ENCODE data around the gene PIGO.

The PIGO gene

DNA sequence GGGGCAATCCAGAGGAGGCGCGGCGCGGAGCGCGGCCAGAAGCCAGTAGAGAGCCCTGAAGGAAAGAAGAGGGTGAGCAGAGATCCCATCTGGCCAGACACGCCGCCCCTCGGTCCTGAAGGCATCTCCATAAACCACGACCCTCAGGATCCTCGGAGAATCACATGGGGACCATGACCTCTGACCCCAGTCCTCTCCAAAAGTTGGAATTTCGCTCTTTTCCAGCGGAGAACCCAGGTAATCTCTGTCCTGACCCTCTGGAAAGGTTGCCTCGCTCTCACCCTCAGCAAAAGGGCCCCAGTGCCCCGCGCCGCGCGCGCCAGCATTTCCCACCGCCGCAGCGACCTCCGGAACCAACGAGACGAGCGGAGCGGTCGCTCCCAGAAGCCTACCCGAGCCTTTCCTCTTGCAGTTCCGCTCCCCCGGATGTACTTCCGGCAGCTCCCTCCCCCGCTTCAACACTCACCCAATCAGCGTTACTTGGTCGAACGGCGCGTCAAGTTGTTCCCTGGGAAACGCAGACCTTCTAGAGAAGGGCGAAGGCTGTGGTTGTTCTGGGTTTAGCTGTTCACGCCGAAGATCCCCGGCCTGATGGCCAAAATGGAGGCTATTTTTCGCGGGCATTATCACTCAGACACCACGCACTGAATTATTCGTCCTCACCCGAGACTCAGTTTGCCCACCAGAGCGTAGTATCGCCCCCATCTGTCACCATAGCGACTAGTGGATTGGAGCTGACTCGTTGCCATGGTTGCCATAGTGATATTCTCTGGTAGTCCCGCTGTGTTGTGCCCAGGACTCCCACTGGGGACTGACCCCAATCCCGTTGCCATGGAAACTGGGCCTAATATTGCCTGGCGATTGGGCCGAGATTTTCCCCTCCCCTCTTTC lies 6.6 kb upstream of the PIGO start, which contains the start of gene STOML2:
TSS of gene STOML2 (minus strand) at position 363 of the 891 bp plus-strand sequence. CDS start at position 326, 37 bp downstream.
- in situ Hi-C loops (cut with MboI; ENCODE audit: low pct_unique_long_range_greater_than_20kb, low sequenced_read_pairs, unreplicated experiment), result no loop called here
- DNase-seq (ENCODE audit: low spot score), result peak; percentile 96
- TF ChIP-seq, protein P1, sequence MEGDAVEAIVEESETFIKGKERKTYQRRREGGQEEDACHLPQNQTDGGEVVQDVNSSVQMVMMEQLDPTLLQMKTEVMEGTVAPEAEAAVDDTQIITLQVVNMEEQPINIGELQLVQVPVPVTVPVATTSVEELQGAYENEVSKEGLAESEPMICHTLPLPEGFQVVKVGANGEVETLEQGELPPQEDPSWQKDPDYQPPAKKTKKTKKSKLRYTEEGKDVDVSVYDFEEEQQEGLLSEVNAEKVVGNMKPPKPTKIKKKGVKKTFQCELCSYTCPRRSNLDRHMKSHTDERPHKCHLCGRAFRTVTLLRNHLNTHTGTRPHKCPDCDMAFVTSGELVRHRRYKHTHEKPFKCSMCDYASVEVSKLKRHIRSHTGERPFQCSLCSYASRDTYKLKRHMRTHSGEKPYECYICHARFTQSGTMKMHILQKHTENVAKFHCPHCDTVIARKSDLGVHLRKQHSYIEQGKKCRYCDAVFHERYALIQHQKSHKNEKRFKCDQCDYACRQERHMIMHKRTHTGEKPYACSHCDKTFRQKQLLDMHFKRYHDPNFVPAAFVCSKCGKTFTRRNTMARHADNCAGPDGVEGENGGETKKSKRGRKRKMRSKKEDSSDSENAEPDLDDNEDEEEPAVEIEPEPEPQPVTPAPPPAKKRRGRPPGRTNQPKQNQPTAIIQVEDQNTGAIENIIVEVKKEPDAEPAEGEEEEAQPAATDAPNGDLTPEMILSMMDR (IDR thresholded peaks at IDR 0.05; ENCODE audit: extremely low read depth, insufficient read depth, missing control alignments), result no peak

DNA sequence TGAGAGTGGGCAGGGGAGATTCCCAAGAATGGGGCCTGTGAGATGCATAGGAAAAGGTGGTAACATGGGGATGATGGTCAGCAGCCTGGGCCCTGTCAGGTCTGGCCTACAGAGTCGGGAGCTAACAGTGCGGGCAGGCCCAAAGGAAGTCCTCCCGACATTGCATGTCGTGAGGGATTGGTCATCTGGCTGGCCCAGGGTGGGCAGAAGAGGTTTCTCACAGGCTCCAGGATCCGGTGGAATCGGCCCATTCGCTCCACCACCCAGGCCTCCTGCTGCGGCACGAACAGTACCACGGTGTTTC lies 6.0 kb upstream of the PIGO start:
- no peak for DNase-seq (ENCODE audit: low spot score)
- in situ Hi-C loops (cut with MboI; ENCODE audit: low pct_unique_long_range_greater_than_20kb, low sequenced_read_pairs, unreplicated experiment), result no loop called here
- TF ChIP-seq, protein P1 (IDR thresholded peaks at IDR 0.05; ENCODE audit: extremely low read depth, insufficient read depth, missing control alignments), result no peak

DNA sequence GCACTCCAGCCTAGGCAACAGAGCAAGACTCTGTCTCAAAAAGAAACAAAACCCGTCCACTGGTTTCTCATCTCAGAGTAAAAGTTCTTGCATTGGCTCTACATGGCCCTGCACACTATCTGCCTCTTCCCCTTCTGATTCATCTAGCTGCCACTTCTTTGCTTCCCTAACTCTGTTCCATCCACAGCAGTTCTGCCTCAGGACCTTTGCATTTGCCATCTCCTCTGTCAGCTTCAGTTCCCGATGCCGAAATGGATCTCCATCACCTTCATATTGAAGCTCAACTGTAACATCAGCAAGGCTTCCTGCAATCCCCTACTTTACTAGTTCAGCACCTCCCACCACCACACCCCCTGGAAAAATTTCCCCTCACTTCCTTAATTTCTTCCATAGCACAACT lies 1.2 kb upstream of the PIGO start:
- in situ Hi-C loops (cut with MboI; ENCODE audit: low pct_unique_long_range_greater_than_20kb, low sequenced_read_pairs, unreplicated experiment), result no loop called here

DNA sequence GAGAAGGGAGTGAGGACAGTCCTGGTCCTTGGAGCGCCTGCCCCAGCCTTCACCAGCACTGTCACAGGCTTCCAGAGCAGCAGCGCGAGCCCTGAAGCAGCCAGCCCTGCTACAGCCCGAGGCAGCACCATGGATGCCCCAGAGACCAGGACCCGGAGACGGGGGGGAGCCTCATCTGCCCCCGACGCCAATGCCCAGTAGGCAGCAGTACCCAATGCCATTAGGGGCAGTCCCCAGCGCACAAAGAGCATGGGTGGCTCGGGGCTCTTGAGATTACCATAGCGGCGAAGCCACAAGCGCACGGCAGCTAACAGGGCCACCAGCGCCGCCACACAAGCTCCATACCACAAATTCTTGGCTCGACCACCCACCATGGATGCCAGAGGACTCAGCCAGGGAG lies 4.9 kb downstream of the PIGO start:
- DNase-seq (ENCODE audit: low spot score), result no peak
- in situ Hi-C loops (cut with MboI; ENCODE audit: low pct_unique_long_range_greater_than_20kb, low sequenced_read_pairs, unreplicated experiment), result no loop called here
- TF ChIP-seq, protein P1 (IDR thresholded peaks at IDR 0.05; ENCODE audit: extremely low read depth, insufficient read depth, missing control alignments), result no peak

More for the DNA sequence above, 1.2 kb upstream of the PIGO start:
- no peak for DNase-seq (ENCODE audit: low spot score)
- TF ChIP-seq, protein P1 (IDR thresholded peaks at IDR 0.05; ENCODE audit: extremely low read depth, insufficient read depth, missing control alignments), result no peak

DNA sequence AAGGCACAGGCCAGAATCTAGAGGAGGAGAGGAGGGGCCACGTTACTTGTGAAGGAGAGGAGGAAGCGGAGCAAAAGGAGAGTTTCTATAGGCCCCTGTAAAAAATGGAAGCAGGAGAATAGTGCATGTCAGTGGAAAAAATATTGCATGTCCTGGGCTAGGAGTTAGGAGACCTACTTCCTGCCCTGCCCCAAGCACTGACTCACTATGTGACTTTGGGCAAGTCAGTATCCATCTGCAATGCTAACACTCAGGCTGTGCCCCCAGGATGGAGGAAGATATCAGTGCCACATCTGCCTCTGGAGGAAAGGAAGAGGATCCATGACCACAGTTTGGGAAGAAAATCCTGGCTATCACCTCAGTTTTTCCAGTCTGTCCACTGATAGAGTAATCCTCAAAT lies 7.0 kb downstream of the PIGO start:
- no peak for DNase-seq (ENCODE audit: low spot score)
- in situ Hi-C loops (cut with MboI; ENCODE audit: low pct_unique_long_range_greater_than_20kb, low sequenced_read_pairs, unreplicated experiment), result no loop called here
- TF ChIP-seq, protein P1 (IDR thresholded peaks at IDR 0.05; ENCODE audit: extremely low read depth, insufficient read depth, missing control alignments), result no peak

DNA sequence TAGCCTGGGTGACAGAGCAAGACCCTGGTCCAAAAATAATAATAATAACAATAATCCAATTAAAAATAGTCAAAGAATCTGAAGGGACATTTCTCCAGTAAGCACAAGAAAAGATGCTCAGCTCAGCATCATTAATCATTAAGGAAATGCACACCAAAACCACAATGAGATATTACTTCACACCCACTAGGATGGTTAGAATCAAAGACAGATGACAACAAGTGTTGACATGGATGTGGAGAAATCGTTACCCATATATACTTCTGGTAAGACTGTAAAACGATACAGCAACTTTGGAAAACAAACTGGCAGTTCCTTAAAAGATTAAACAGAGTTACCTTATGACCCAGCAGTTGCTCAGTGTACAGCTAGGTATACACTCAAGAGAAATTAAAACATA lies 11.3 kb downstream of the PIGO start:
- no peak for DNase-seq (ENCODE audit: low spot score)
- TF ChIP-seq, protein P1 (IDR thresholded peaks at IDR 0.05; ENCODE audit: extremely low read depth, insufficient read depth, missing control alignments), result no peak
- in situ Hi-C loops (cut with MboI; ENCODE audit: low pct_unique_long_range_greater_than_20kb, low sequenced_read_pairs, unreplicated experiment), result no loop called here
